Kidney epithelial cell (primary cell): Measurements from ENCODE around the gene SLAMF8. TPM values are rescaled to one million over a fixed set of nuclear protein-coding genes. Genes with fewer than 3 reads are reported as not detected.

Experiments used
- DNase-seq: peaks from one replicate; pipeline ENCODE4 v3.0.0-alpha.2; 2010; ENCODE audit warnings: low read depth
- H3K27me3 ChIP-seq: 2 replicates; pipeline ENCODE4 v1.6.0; 2011; ENCODE audit warnings: low read length; ENCODE audit not compliant: control insufficient read depth, insufficient read depth
- H3K36me3 ChIP-seq: 2 replicates; pipeline ENCODE4 v1.5.1; 2011; ENCODE audit warnings: low read length; ENCODE audit not compliant: control insufficient read depth, insufficient read depth
- H3K4me3 ChIP-seq: 2 replicates; pipeline ENCODE4 v1.5.1; 2011; ENCODE audit warnings: low read depth, mild to moderate bottlenecking, control low read depth, low read length
- CTCF ChIP-seq: IDR thresholded peaks from 2 replicates; pipeline ENCODE4 v1.5.1; 2011; ENCODE audit warnings: mild to moderate bottlenecking, moderate library complexity, low read length, control low read depth, inconsistent platforms; ENCODE audit not compliant: insufficient read depth, poor library complexity, severe bottlenecking
- total RNA-seq: library from RNA; depleted of rRNA; stranded (reverse); fragments of >200 nt; gene quantifications from 2 replicates; pipeline ENCODE4 v1.2.3, GENCODE V29; 2015

SLAMF8 gene
- 0.04 and 0.14 TPM in 2 replicates for total RNA-seq

- no peak for DNase-seq
- no peak within 1 kb of the TSS for H3K4me3 ChIP-seq
- no peak for TF ChIP-seq CTCF
- H3K36me3 ChIP-seq = no peaks in the 10 kb centered on the region
- H3K27me3 ChIP-seq = peaks cover 16% of the 10 kb centered on the region
These were observed at the start of gene SLAMF8 for GRCh38 chr1:159826441-159827101. TSS of gene SLAMF8 (plus strand) at chr1:159826873. CDS start at chr1:159826899, 26 bp downstream.

- Histone ChIP-seq H3K27me3 (peaks cover 2% of the 10 kb centered on the region), H3K4me3 (no peak overlapping the region), H3K36me3 (no peaks in the 10 kb centered on the region)
- no peak for DNase-seq
- no peak for TF ChIP-seq CTCF
These were observed 48.4 kb upstream of the SLAMF8 start for GRCh38 chr1:159778266-159778665.

- Histone ChIP-seq H3K36me3 (no peaks in the 10 kb centered on the region), H3K27me3 (peaks cover 2% of the 10 kb centered on the region), H3K4me3 (no peak overlapping the region)
- TF ChIP-seq CTCF = no peak
- DNase-seq = no peak
These were observed 47.2 kb upstream of the SLAMF8 start for GRCh38 chr1:159779403-159779851.

DNA sequence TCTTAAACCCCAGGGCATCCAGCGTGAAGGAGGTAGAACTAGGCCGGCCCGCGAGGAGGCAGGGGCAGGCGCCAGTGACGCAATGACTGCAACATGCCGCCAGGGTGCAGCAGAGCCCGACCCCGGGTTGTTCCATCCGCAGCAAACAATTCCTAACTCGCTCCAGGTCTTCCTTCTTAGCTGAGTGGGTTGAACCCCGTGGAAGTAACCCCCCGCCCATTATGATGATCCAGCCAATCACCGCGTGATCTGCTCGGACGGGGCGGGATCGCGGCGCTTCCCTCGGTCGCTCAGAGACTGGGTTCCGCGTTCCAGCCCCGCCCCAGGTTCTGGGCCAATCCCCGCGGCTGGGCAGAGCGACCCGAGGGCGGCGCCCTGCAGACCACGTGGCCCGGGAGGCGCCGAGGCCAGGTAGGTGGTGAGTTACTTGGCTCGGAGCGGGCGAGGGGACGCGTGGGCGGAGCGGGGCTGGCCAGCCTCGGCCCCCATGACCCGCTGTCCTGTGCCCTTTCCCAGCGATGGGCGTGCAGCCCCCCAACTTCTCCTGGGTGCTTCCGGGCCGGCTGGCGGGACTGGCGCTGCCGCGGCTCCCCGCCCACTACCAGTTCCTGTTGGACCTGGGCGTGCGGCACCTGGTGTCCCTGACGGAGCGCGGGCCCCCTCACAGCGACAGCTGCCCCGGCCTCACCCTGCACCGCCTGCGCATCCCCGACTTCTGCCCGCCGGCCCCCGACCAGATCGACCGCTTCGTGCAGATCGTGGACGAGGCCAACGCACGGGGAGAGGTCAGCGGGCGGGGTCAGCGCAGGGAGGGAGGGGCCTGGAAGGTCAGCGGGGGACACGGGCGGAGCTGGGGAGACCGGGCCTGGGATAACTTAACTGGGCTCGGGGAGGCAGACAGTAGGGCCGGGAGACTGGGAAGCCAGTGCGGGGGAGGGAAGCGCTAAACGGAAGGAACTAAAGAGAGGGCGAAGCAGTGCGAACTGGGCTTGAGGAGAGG is 45.8 kb upstream of the SLAMF8 start, which contains the start of gene DUSP23:
DUSP23 (plus strand) TSS at position 380 of the 1,000 bp plus-strand sequence; CDS start at position 519, 139 bp downstream.
- H3K27me3 ChIP-seq = peaks cover under 1% of the 10 kb centered on the region
- DNase-seq = peak; percentile 83
- TF ChIP-seq CTCF = peak; percentile 90
- H3K4me3 ChIP-seq = peak within 1 kb of the TSS; percentile 76
- no peaks in the 10 kb centered on the region for H3K36me3 ChIP-seq

- H3K27me3 ChIP-seq = no peaks in the 10 kb centered on the region
- H3K36me3 ChIP-seq = no peaks in the 10 kb centered on the region
- H3K4me3 ChIP-seq = no peak overlapping the region
- no peak for DNase-seq
- no peak for TF ChIP-seq CTCF
These were observed 44.7 kb upstream of the SLAMF8 start for GRCh38 chr1:159781992-159782391.
